Suprapubic skin (tissue), 4 donors: ENCODE data around the gene DHX35. TPM values are rescaled to one million over a fixed set of nuclear protein-coding genes. Genes with fewer than 3 reads are reported as not detected.

Source experiments
- DNase-seq, 2 donors: peaks; one replicate each; pipeline ENCODE4 v3.0.0-alpha.2; 2019; ENCODE audit warnings: low spot score in 2 of 2
- H3K27ac ChIP-seq: fragments of 200-600 bp; sonication (generic); one replicate; pipeline ENCODE4 v1.5.1; 2019
- H3K27me3 ChIP-seq: fragments of 200-600 bp; sonication (generic); one replicate; pipeline ENCODE4 v1.5.1; 2019
- H3K36me3 ChIP-seq: fragments of 200-600 bp; sonication (generic); one replicate; pipeline ENCODE4 v1.5.1; 2019
- H3K4me1 ChIP-seq: fragments of 200-600 bp; sonication (generic); one replicate; pipeline ENCODE4 v1.5.1; 2019
- H3K4me3 ChIP-seq: fragments of 200-600 bp; sonication (generic); one replicate; pipeline ENCODE4 v1.5.1; 2019; ENCODE audit warnings: mild to moderate bottlenecking
- H3K9me3 ChIP-seq: fragments of 200-600 bp; sonication (generic); one replicate; pipeline ENCODE4 v1.5.1; 2019
- EP300 ChIP-seq: sonication (generic); formaldehyde crosslinking; IDR thresholded peaks from one replicate; pipeline ENCODE4 v1.6.1; 2017; ENCODE audit warnings: antibody characterized with exemption
- POLR2A ChIP-seq, 2 donors: fragments of 450-650 bp; IDR thresholded peaks; one replicate each; pipeline ENCODE4 v1.6.1; 2017; ENCODE audit warnings: antibody characterized with exemption in 2 of 2, mild to moderate bottlenecking in 2 of 2, moderate library complexity in 2 of 2
- POLR2AphosphoS5 ChIP-seq, 3 donors: sonication (generic); formaldehyde crosslinking; IDR thresholded peaks; one replicate each; pipeline ENCODE4 v1.6.1; 2017; ENCODE audit warnings: antibody characterized with exemption in 3 of 3
- WGBS: methylation state at CpG from one replicate; pipeline ENCODE4 v1.1.5; 2018; 5-methylcytosine and 5-hydroxymethylcytosine counted together
- total RNA-seq, 4 donors: library from RNA; depleted of rRNA; stranded (reverse); fragments of >200 nt; gene quantifications; one replicate each; pipeline ENCODE4 v1.1.0, GENCODE V29; 2016
- TF ChIP-seq, protein P1 (sequence below), 2 donors: fragments of 200-600 bp in 1 of 2; fragments of 450-650 bp in 1 of 2; sonication (generic) in 1 of 2; IDR thresholded peaks; one replicate each; pipeline ENCODE4 v1.5.1; 2016 to 2019; ENCODE audit warnings: antibody characterized with exemption in 2 of 2, mild to moderate bottlenecking in 1 of 2, moderate library complexity in 1 of 2

DHX35 gene
- total RNA-seq, 4 donors from 2014 or later: 8.4 to 22.9 (median 11.9) TPM

DNA sequence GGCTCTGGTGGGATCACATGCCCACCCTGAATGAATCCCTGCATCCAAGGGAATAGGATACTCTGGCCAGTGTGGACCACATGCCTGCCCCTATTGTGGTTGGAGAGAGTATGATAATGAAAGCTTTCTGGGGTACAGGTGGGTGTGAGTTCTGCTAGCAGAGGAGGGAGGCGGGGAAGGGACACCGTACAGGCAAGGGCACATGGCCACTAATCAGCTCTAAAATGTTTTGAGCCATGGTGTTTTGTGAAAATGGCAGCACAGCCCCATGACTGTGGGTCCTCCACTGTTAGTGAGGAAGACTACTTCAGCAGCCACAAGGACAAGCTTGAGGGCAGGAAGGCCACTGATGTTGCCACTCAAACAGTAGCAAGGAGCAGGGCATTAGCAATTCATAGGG is 11.9 kb upstream of the DHX35 start:
- DNase-seq: no peak
- Histone ChIP-seq H3K27me3 (no peaks in the 10 kb centered on the region), H3K36me3 (peaks cover 3% of the 10 kb centered on the region), H3K4me1 (no peaks in the 10 kb centered on the region), H3K9me3 (no peaks in the 10 kb centered on the region), H3K4me3 (no peak overlapping the region), H3K27ac (no peak overlapping the region)
- 20% methylated on average over 1 of the region's 2 CpGs for WGBS
- TF ChIP-seq POLR2A (IDR thresholded peaks at IDR 0.05) (no peak), POLR2AphosphoS5 (IDR thresholded peaks at IDR 0.05) (no peak), EP300 (no peak)
- TF ChIP-seq, protein P1, sequence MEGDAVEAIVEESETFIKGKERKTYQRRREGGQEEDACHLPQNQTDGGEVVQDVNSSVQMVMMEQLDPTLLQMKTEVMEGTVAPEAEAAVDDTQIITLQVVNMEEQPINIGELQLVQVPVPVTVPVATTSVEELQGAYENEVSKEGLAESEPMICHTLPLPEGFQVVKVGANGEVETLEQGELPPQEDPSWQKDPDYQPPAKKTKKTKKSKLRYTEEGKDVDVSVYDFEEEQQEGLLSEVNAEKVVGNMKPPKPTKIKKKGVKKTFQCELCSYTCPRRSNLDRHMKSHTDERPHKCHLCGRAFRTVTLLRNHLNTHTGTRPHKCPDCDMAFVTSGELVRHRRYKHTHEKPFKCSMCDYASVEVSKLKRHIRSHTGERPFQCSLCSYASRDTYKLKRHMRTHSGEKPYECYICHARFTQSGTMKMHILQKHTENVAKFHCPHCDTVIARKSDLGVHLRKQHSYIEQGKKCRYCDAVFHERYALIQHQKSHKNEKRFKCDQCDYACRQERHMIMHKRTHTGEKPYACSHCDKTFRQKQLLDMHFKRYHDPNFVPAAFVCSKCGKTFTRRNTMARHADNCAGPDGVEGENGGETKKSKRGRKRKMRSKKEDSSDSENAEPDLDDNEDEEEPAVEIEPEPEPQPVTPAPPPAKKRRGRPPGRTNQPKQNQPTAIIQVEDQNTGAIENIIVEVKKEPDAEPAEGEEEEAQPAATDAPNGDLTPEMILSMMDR (IDR thresholded peaks at IDR 0.05): no peak

DNA sequence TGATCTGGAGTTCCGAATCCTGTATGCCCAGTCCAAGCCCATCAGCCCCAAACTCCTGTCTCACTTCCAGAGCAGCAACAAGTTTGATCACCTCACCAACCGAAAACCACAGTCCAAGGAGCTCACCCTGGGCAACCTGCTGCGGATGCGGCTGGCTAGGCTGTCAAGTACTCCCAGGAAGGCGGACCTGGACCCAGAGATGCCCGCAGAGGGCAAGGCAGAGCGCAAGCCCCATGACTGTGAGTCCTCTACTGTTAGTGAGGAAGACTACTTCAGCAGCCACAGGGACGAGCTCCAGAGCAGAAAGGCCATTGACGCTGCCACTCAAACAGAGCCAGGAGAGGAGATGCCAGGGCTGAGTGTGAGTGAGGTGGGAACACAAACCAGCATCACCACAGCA is 10.5 kb upstream of the DHX35 start:
- H3K4me3 ChIP-seq: no peak overlapping the region
- H3K27me3 ChIP-seq: no peaks in the 10 kb centered on the region
- no peaks in the 10 kb centered on the region for H3K9me3 ChIP-seq
- 94% methylated on average over 8 of the region's 9 CpGs for WGBS
- TF ChIP-seq POLR2A (IDR thresholded peaks at IDR 0.05) (no peak), EP300 (no peak), POLR2AphosphoS5 (IDR thresholded peaks at IDR 0.05) (no peak)
- TF ChIP-seq, protein P1 (IDR thresholded peaks at IDR 0.05): no peak
- DNase-seq: no peak
- no peak overlapping the region for H3K27ac ChIP-seq
- no peaks in the 10 kb centered on the region for H3K4me1 ChIP-seq
- H3K36me3 ChIP-seq: peaks cover 3% of the 10 kb centered on the region

DNA sequence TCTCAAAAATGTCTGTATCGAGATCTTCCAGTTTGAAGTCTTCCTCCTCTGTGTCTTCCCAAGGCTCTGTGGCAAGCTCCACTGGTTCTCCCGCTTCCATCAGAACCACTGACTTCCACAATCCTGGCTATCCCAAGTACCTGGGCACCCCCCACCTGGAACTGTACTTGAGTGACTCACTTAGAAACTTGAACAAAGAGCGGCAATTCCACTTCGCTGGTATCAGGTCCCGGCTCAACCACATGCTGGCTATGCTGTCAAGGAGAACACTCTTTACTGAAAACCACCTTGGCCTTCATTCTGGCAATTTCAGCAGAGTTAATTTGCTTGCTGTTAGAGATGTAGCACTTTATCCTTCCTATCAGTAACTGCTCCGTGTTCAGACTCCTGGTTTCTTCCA is 10.0 kb upstream of the DHX35 start:
- Histone ChIP-seq H3K36me3 (peaks cover 3% of the 10 kb centered on the region), H3K9me3 (no peaks in the 10 kb centered on the region), H3K4me1 (no peaks in the 10 kb centered on the region), H3K4me3 (no peak overlapping the region), H3K27me3 (no peaks in the 10 kb centered on the region), H3K27ac (no peak overlapping the region)
- WGBS: 97% methylated on average over 6 of the region's 6 CpGs
- no peak for DNase-seq
- TF ChIP-seq POLR2A (IDR thresholded peaks at IDR 0.05) (no peak), EP300 (no peak), POLR2AphosphoS5 (IDR thresholded peaks at IDR 0.05) (no peak)
- TF ChIP-seq, protein P1 (IDR thresholded peaks at IDR 0.05): no peak

DNA sequence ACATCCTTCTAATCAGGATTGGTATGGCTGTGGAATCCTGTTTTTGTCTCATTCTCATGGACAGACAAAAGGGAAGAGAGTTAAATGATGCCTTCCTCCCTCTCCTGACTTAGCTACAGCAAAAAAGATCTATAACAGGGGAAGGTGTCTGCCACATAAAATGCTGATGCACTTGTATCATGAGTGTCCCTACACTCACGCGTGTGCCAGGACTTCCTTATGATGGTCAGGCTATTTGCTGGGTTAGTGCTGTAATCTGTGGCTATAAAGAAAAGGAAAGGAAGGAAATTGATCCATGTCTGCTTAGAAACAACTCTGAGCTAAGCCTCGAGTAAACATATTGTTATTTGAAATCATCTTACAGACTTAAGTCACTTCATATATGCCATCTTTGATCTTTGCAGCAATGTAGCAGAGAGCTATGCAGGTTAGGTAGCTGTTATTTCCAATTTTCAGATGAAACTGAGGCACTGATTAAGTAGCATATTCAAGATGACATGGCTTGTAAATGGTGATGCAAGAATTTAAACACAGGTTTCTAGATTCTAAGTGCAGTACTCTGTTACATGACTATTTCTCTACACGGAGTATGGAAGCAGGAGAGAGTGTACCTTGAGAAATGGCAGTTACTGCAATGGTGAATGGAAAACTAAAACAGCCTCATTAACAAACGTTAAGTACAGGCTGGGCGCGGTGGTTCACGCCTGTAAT is 8.4 kb upstream of the DHX35 start:
- Histone ChIP-seq H3K4me1 (no peaks in the 10 kb centered on the region), H3K9me3 (no peaks in the 10 kb centered on the region), H3K36me3 (peaks cover 3% of the 10 kb centered on the region), H3K27me3 (no peaks in the 10 kb centered on the region), H3K4me3 (no peak overlapping the region), H3K27ac (no peak overlapping the region)
- TF ChIP-seq, protein P1 (IDR thresholded peaks at IDR 0.05): no peak
- TF ChIP-seq POLR2AphosphoS5 (IDR thresholded peaks at IDR 0.05) (no peak), EP300 (no peak), POLR2A (IDR thresholded peaks at IDR 0.05) (no peak)
- 87% methylated on average over 8 of the region's 8 CpGs for WGBS
- no peak for DNase-seq

DNA sequence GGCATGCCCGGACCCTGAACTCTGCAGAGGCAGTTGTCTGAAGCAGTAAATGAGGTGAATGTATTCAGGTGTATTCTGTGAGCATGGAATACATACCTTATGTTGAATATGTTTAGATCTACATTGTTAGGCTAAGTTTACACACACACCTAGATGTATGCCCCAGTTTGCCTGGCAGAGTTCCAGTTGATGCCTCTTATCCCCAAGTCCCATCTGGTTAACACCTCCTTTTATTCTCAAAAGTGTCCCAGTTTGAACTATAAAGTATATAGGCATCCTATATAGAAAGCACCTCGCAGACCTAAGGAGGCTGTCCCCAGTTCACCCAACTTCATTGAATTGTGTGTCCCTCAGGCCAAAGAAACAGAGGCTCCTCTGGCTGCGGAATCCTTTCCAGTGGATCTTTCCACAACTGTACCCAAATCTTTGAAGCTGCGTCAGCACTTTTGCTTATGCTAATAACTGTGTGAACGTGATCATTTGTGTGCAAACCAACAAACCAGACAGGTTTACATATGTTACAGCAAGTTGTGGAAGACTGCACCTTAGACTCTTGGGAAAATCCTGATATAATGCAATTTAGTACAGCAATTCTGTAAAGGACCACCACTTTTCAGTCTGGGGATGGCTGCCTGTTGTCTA is 4.8 kb upstream of the DHX35 start:
- no peaks in the 10 kb centered on the region for H3K9me3 ChIP-seq
- H3K36me3 ChIP-seq: no peaks in the 10 kb centered on the region
- H3K27me3 ChIP-seq: no peaks in the 10 kb centered on the region
- 93% methylated on average over 5 of the region's 5 CpGs for WGBS
- TF ChIP-seq EP300: no peak
- no peak for TF ChIP-seq POLR2AphosphoS5 (IDR thresholded peaks at IDR 0.05)
- no peak for TF ChIP-seq POLR2A (IDR thresholded peaks at IDR 0.05)
- TF ChIP-seq, protein P1 (IDR thresholded peaks at IDR 0.05): no peak
- H3K27ac ChIP-seq: no peak overlapping the region
- no peak overlapping the region for H3K4me3 ChIP-seq
- H3K4me1 ChIP-seq: peaks cover 5% of the 10 kb centered on the region
- no peak for DNase-seq
